H1 (cell line): ENCODE data around the gene OR52K2. TPM values are rescaled to one million over a fixed set of nuclear protein-coding genes. Genes with fewer than 3 reads are reported as not detected.

Experiments
- CTCF ChIA-PET: fragments of 300-600 bp; sonication (Branson Sonifier 250); formaldehyde crosslinking; loops from one replicate; lab custom pipeline; 2021; ENCODE audit not compliant: partially characterized antibody; lab: Charles Lee
- POLR2A ChIA-PET: fragments of 300-600 bp; sonication (Branson Sonifier 250); formaldehyde crosslinking; loops from one replicate; lab custom pipeline; 2021; ENCODE audit warnings: inconsistent platforms; ENCODE audit not compliant: partially characterized antibody; lab: Charles Lee
- DNase-seq, 2 experiments: peaks; one replicate each; pipeline versions ENCODE4 v3.0.0 to v3.0.0-alpha.2; 2010 to 2022; ENCODE audit warnings: low spot score in 2 of 2, low read depth in 1 of 2, mixed read lengths in 1 of 2
- FAIRE-seq: peaks from 2 replicates; lab custom pipeline; 2011; peaks lifted over from hg19 to GRCh38; lab: Jason Lieb, UNC
- H2AFZ ChIP-seq: 2 replicates; pipeline ENCODE4 v1.8.1; 2012; ENCODE audit warnings: low read length, inconsistent platforms
- H2AK5ac ChIP-seq: 2 replicates; pipeline ENCODE4 v1.6.1; 2013; ENCODE audit warnings: low read depth, low read length
- H2BK120ac ChIP-seq: replicated peaks from 2 replicates; pipeline ENCODE3; 2013; ENCODE audit warnings: low read depth, low read length, inconsistent platforms
- H2BK12ac ChIP-seq: 2 replicates; pipeline ENCODE4 v1.6.1; 2013; ENCODE audit warnings: low read depth, low read length
- H2BK15ac ChIP-seq: 2 replicates; pipeline ENCODE4 v1.6.1; 2013; ENCODE audit warnings: low read length
- H2BK20ac ChIP-seq: 2 replicates; pipeline ENCODE4 v1.6.1; 2013; ENCODE audit warnings: low read length
- H2BK5ac ChIP-seq: 2 replicates; pipeline ENCODE4 v1.6.1; 2013; ENCODE audit warnings: low read depth, low read length
- H3K14ac ChIP-seq: 2 replicates; pipeline ENCODE4 v1.6.1; 2013; ENCODE audit warnings: inconsistent platforms; ENCODE audit not compliant: insufficient read length
- H3K18ac ChIP-seq: 2 replicates; pipeline ENCODE4 v1.6.1; 2013; ENCODE audit warnings: low read length; ENCODE audit errors: extremely low read depth
- H3K23ac ChIP-seq: 2 replicates; pipeline ENCODE4 v1.6.1; 2013; ENCODE audit warnings: inconsistent platforms; ENCODE audit not compliant: insufficient read length
- H3K23me2 ChIP-seq: 2 replicates; pipeline ENCODE4 v1.6.1; 2013; ENCODE audit warnings: low read depth, low read length
- H3K27ac ChIP-seq: 2 replicates; pipeline ENCODE4 v1.6.1; 2011; ENCODE audit warnings: low read depth, low read length, inconsistent platforms
- H3K27me3 ChIP-seq, 4 experiments: replicated peaks in 1 of 4; 1 replicate in 1 of 4; 2 replicates in 3 of 4; pipeline versions ENCODE4 v1.6.1 to v1.8.1; 2011 to 2013; ENCODE audit warnings: low read length in 3 of 4, mild to moderate bottlenecking in 3 of 4, inconsistent platforms in 2 of 4, mixed read lengths in 2 of 4, moderate library complexity in 1 of 4; ENCODE audit not compliant: control insufficient read depth in 3 of 4, insufficient read depth in 3 of 4; ENCODE audit errors: extremely low read depth in 1 of 4
- H3K36me3 ChIP-seq, 4 experiments: 2 replicates each; pipeline versions ENCODE4 v1.6.1 to v1.8.1; 2011 to 2013; ENCODE audit warnings: mild to moderate bottlenecking in 4 of 4, low read length in 3 of 4, moderate library complexity in 2 of 4, control low read depth in 1 of 4, inconsistent platforms in 1 of 4; ENCODE audit not compliant: insufficient read depth in 4 of 4, control insufficient read depth in 2 of 4
- H3K4ac ChIP-seq: replicated peaks from 2 replicates; pipeline ENCODE3; 2013; ENCODE audit warnings: low read length, low read depth, mixed read lengths, inconsistent platforms; ENCODE audit not compliant: insufficient read length
- H3K4me1 ChIP-seq, 4 experiments: replicated peaks in 1 of 4; 1 replicate in 1 of 4; 2 replicates in 3 of 4; pipeline versions ENCODE4 v1.6.1 to v1.8.1; 2011 to 2013; ENCODE audit warnings: low read length in 3 of 4, inconsistent platforms in 2 of 4, mixed read lengths in 1 of 4; ENCODE audit not compliant: insufficient read depth in 4 of 4, control insufficient read depth in 3 of 4
- H3K4me2 ChIP-seq, 2 experiments: 2 replicates each; pipeline versions ENCODE4 v1.6.1 to v1.8.1; 2011 to 2013; ENCODE audit warnings: low read depth in 2 of 2, low read length in 2 of 2, control low read depth in 1 of 2, inconsistent platforms in 1 of 2, mild to moderate bottlenecking in 1 of 2; ENCODE audit not compliant: insufficient read depth in 1 of 2
- H3K4me3 ChIP-seq, 4 experiments: fragments of 200-600, 300-600 bp in 1 of 4; sonication (generic), shearing (Covaris generic), sonication (Bioruptor Twin) in 1 of 4; 2 replicates each; pipeline versions ENCODE4 v1.5.1 to v1.8.1; 2011 to 2016; ENCODE audit warnings: low read length in 4 of 4, low read depth in 3 of 4, control low read depth in 2 of 4, inconsistent platforms in 2 of 4, mild to moderate bottlenecking in 2 of 4, mixed read lengths in 1 of 4, moderate library complexity in 1 of 4; ENCODE audit not compliant: insufficient read depth in 2 of 4; ENCODE audit errors: extremely low read depth in 1 of 4
- H3K56ac ChIP-seq: replicated peaks from 2 replicates; pipeline ENCODE3; 2013; ENCODE audit warnings: low read depth, mild to moderate bottlenecking, mixed read lengths, low read length, inconsistent platforms; ENCODE audit not compliant: insufficient read length
- H3K79me1 ChIP-seq: 2 replicates; pipeline ENCODE4 v1.6.1; 2013; ENCODE audit warnings: low read depth, low read length, control low read depth
- H3K79me2 ChIP-seq, 2 experiments: 2 replicates each; pipeline versions ENCODE4 v1.6.1 to v1.8.1; 2012 to 2013; ENCODE audit warnings: low read length in 2 of 2, mild to moderate bottlenecking in 2 of 2, inconsistent platforms in 1 of 2; ENCODE audit not compliant: insufficient read depth in 2 of 2, control insufficient read depth in 1 of 2
- H3K9ac ChIP-seq, 4 experiments: replicated peaks in 1 of 4; 1 replicate in 1 of 4; 2 replicates in 3 of 4; pipeline versions ENCODE4 v1.6.1 to v1.8.1; 2011 to 2013; ENCODE audit warnings: low read depth in 3 of 4, low read length in 3 of 4, control low read depth in 2 of 4, mild to moderate bottlenecking in 2 of 4, moderate library complexity in 2 of 4, inconsistent platforms in 1 of 4; ENCODE audit errors: extremely low read depth in 1 of 4
- H3K9me3 ChIP-seq, 2 experiments: 2 replicates each; pipeline versions ENCODE4 v1.6.1 to v1.8.1; 2012 to 2013; ENCODE audit warnings: mild to moderate bottlenecking in 2 of 2, moderate library complexity in 2 of 2, control low read depth in 1 of 2, inconsistent platforms in 1 of 2, low read depth in 1 of 2, low read length in 1 of 2, mixed read lengths in 1 of 2; ENCODE audit not compliant: insufficient read depth in 2 of 2
- H4K20me1 ChIP-seq, 2 experiments: replicated peaks in 1 of 2; 2 replicates each; pipeline versions ENCODE3 to v1.8.1; 2011 to 2013; ENCODE audit warnings: inconsistent platforms in 2 of 2, low read length in 2 of 2, mild to moderate bottlenecking in 1 of 2; ENCODE audit not compliant: insufficient read depth in 2 of 2, control insufficient read depth in 1 of 2
- H4K5ac ChIP-seq: 2 replicates; pipeline ENCODE4 v1.6.1; 2013; ENCODE audit warnings: low read length, low read depth, mixed read lengths, inconsistent platforms; ENCODE audit not compliant: insufficient read length
- H4K8ac ChIP-seq: 2 replicates; pipeline ENCODE4 v1.8.0; 2013; ENCODE audit warnings: mild to moderate bottlenecking, moderate library complexity, low read length, inconsistent platforms; ENCODE audit not compliant: insufficient read depth; ENCODE audit errors: extremely low read depth
- H4K91ac ChIP-seq: replicated peaks from 2 replicates; pipeline ENCODE3; 2013; ENCODE audit warnings: low read length, mixed read lengths, inconsistent platforms; ENCODE audit not compliant: insufficient read length
- GABPA ChIP-seq: IDR thresholded peaks from 2 replicates; pipeline ENCODE4 v1.6.1; 2011; ENCODE audit warnings: mild to moderate bottlenecking, low read length, moderate library complexity, borderline replicate concordance; ENCODE audit not compliant: insufficient read depth
- WGBS, 2 experiments: shearing (Covaris generic) in 1 of 2; methylation state at CpG; one replicate each; pipeline versions ENCODE4 v1.1.6 to v1.1.7; 2013 to 2015; ENCODE audit warnings: low lambda C conversion rate in 2 of 2, mixed read lengths in 2 of 2, inconsistent platforms in 1 of 2, low coverage in 1 of 2, missing lambda C conversion rate in 1 of 2; ENCODE audit not compliant: insufficient replicate concordance in 2 of 2, insufficient coverage in 1 of 2, insufficient read length in 1 of 2; ENCODE audit errors: extremely low coverage in 1 of 2, missing lambda C conversion rate in 1 of 2; 5-methylcytosine and 5-hydroxymethylcytosine counted together
- polyA plus RNA-seq, 7 experiments: library from polyadenylated mRNA; depleted of rRNA in 3 of 7; stranded (reverse) in 5 of 7; unstranded in 2 of 7; fragments of >200 nt in 5 of 7; fragments of 200-250 nt in 2 of 7; gene quantifications; 1 replicate in 5 of 7; 2 replicates in 1 of 7; 4 replicates in 1 of 7; pipeline versions ENCODE4 v1.2.1 to v1.2.3, GENCODE V29; 2011 to 2013; ENCODE audit warnings: missing spikeins in 2 of 7, mixed read lengths in 2 of 7
- total RNA-seq: library from RNA; stranded (reverse); fragmentation: NEBNext Ultra II Directional; extraction: Animal tissue kit (Norgen Biotek cat#: 25700); gene quantifications from 2 replicates; pipeline ENCODE4 v1.2.1, GENCODE V29; 2021

Gene OR52K2
- total and polyA plus RNA-seq, 2 of the 8 experiments (the other 6 are each of a cell fraction or from before 2014, with no cell fraction given) = not detected

DNA sequence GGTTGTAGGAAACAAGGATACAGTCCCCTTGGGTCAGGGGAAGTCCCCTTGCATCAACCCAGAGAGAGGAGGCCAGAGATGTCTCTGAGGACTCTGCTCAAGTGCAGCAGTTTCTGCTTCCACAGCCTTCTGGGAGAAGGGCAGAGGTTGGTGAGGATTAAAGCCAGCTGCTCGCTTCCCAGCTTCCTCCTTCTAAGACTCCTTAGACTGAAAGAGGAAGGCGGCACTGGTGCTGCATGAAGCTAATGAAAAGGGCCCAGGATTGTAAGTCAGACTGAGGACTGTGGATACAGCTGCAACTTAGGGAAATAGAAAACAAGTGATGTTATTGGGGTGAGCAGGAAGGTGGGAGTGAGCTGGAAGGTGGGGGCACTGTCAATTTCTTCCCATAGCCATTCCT is 33.4 kb downstream of the OR52K2 start, which contains the start of gene OR52K1:
OR52K1 (plus strand) TSS at position 202 of the 400 bp plus-strand sequence. CDS start 6,255 bp downstream, outside the sequence.
- Histone ChIP-seq H3K23ac (no peak within 1 kb of the TSS), H2BK120ac (no peak within 1 kb of the TSS), H3K4me3 (no peak within 1 kb of the TSS), H3K27ac (no peak within 1 kb of the TSS), H3K23me2 (no peaks in the 10 kb centered on the region; the same call in 1 of the 2 replicates), H3K4me1 (no peaks in the 10 kb centered on the region), H3K27me3 (no peaks in the 10 kb centered on the region), H2AFZ (no peak within 1 kb of the TSS), H3K9ac (no peak within 1 kb of the TSS), H4K91ac (no peak within 1 kb of the TSS), H3K79me2 (no peaks in the 10 kb centered on the region), H2BK12ac (no peak within 1 kb of the TSS), H3K9me3 (no peaks in the 10 kb centered on the region), H4K5ac (no peak within 1 kb of the TSS), H3K18ac (no peak within 1 kb of the TSS), H3K56ac (no peak within 1 kb of the TSS), H3K4me2 (no peak within 1 kb of the TSS), H4K8ac (no peak within 1 kb of the TSS), H2BK15ac (no peak within 1 kb of the TSS), H2BK5ac (no peak within 1 kb of the TSS), H3K36me3 (no peaks in the 10 kb centered on the region), H3K79me1 (no peaks in the 10 kb centered on the region), H2BK20ac (no peak within 1 kb of the TSS; the same call in 1 of the 2 replicates), H4K20me1 (no peaks in the 10 kb centered on the region), H2AK5ac (no peak within 1 kb of the TSS), H3K14ac (no peak within 1 kb of the TSS), H3K4ac (no peak within 1 kb of the TSS)
- no peak for DNase-seq
- POLR2A ChIA-PET = no interaction called here
- no peak for TF ChIP-seq GABPA
- CTCF ChIA-PET = interaction anchor here (1.0 to 2.5 kb wide), 2 partner anchors 11 to 16 kb away, joined by 4 to 13 read pairs; no protein-coding TSS in a partner anchor
- FAIRE-seq = no peak
- 91% methylated on average over 2 of the region's 2 CpGs; no CpG with 5 or more reads in 1 of the 2 experiments for WGBS, 2 experiments
